ENCODE measurements around the gene SOX13.

DNA sequence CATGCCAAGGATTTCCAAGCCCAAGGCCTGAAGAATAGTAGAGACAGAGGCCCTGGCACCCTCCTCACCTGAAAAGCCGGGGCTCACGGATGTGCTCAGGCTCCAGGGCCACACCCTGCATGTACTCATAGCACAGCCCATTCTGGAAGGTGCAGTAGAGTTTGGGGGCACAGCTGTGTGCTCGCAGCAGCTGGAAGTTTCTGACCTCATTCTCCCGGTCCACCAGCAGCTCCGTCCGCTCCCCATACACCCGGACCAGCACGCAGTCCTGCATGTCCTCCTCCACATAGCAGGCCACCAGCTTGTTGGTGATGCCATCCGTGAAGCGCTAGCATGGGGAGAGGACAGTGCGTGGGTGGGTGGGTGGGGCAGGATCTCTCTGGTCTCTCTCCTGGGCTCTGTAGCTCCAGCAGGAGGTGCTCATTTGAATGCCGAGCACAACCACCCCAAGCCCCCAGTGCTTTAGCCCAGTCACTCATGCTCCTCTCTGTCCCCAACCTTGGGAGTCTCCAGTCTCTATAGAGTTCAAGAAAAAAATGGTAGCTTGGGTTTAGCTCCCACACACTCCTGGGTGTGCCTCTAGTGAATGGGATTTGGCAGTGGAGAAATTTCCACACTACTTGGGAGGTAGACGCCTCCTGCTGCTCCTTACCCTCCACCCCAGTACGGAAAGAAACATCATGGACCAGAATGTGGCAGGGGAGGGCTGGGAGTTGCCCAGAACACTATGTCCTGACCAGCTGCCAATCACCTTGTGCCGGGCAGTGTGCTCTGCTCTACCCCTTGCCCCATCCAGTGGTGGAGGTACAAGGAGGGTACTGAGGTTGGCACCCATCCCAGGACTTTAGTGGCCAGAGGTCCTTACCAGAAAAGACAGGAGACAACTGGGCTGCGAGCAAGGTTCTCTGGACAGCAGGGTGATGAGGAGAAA, 77.0 kb downstream of the SOX13 start:
- no peak for TF ChIP-seq SUZ12 (IDR thresholded peaks at IDR 0.05; ENCODE audit: extremely low read depth, insufficient read depth, insufficient read length)
- TF ChIP-seq ZNF274 (IDR thresholded peaks at IDR 0.05; ENCODE audit: low read depth, low read length) = no peak
